Hepatocyte (in vitro differentiated cells): ENCODE results near the gene PPP1R1B.

Experiments used
- CTCF ChIP-seq: fragments of 200-600 bp; sonication (generic); IDR thresholded peaks from 2 replicates; pipeline ENCODE4 v1.5.1; 2016; ENCODE audit warnings: antibody characterized with exemption, mild to moderate bottlenecking; ENCODE audit not compliant: poor library complexity
- EZH2 ChIP-seq: fragments of 200-600 bp; sonication (generic); IDR thresholded peaks from 2 replicates; pipeline ENCODE4 v1.6.1; 2016; ENCODE audit warnings: antibody characterized with exemption, mild to moderate bottlenecking, borderline replicate concordance
- EZH2phosphoT487 ChIP-seq: fragments of 200-600 bp; sonication (generic); IDR thresholded peaks from one replicate; pipeline ENCODE4 v1.6.1; 2018; ENCODE audit warnings: antibody characterized with exemption, mild to moderate bottlenecking, low read depth, moderate library complexity; ENCODE audit not compliant: unreplicated experiment, severe bottlenecking

- TF ChIP-seq CTCF (no peak), EZH2 (no peak), EZH2phosphoT487 (no peak)
Measured at GRCh38 chr17:39624313-39624712, 2.4 kb upstream of the PPP1R1B start.
